Fibroblast of skin of abdomen (primary cell): Measurements from ENCODE around the gene EVC2.
A peak's percentile ranks its signal among the peaks of the same experiment; 100 is the strongest.
"Not testable (repeated sequence)": the region's sequence is repeated elsewhere in the genome, so short reads cannot be mapped to it uniquely, and the experiment has no call there.

Experiments used
- DNase-seq: peaks from one replicate; pipeline ENCODE4 v3.0.0-alpha.2; 2013

EVC2 gene

DNA sequence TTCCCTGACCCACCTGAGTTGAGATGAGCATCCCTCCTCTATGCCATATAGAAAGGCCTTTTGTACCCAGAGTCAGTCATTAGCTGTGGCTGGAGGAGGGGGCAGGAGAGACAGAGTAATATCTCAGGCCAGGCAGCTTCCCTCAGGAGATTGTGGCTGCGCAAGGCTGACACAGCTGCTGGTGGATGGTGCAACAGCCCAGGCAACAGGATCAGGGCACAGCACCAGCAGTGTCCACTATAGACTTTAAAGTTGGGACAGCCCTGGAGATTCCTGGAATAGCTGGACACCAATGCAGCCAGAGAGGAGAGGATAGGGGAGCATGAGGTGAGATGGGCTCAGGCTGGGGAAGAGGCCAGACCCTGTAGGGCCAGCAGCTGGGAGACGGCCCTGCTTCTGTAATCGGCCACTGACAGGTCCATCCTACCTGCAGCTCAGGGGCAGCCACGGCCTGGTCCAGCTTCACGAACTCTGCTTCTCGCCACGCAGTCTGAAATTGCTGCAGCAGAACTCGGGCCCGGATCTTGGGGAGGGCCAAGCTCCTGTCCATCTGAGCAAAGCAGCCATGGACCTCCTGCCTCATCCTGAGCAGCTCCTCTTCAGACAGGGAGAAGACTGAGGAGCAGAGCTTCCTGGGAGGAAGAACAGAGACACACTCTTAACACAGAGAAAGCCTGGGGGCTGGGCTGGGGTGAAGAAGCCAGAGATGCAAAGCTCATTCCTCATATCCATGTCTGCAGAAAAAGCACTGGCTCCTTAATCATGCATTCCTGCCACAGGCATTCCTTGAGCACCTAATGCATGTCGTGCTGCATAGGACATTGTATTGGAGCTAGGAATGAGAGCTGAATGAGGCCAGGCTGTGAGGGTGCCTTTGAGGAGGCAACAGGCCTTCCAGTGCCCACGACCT, 90.1 kb downstream of the EVC2 start:
- DNase-seq, result no peak

- no peak for DNase-seq
These were observed 91.9 kb downstream of the EVC2 start for GRCh38 chr4:5616331-5616950.

DNA sequence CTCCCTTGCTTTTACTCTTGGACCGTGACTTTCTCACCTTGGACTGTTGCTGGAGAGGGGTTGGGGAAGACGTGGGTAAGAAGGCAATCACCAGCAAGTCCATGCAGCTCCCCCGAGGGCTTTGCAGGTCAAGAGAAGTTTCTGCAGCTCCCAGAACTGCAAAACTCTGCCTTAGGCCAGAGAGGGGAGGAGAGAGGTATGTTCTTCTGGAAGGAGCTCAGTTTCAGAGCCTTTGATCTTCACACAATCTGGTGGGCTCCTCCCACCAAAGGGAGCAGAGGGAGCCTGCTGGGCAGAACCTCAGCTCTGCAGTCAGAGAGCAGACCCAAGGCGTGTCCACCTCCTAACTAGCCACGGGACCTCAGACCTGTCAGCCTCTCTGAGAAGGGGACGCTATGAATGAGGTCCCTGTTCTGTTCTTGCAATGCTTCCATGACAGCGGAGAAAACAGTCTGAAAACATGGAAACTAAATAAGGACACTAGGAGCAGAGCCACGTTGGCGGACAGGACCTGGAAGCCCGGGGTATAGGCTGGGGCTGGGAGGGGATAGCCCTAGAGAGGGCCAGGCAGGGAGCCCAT, 92.8 kb downstream of the EVC2 start:
- no peak for DNase-seq

GRCh38 chr4:5611750-5612149, 96.6 kb downstream of the EVC2 start:
- no peak for DNase-seq

- DNase-seq, result no peak
These were observed 98.9 kb downstream of the EVC2 start for GRCh38 chr4:5609306-5610007.

DNA sequence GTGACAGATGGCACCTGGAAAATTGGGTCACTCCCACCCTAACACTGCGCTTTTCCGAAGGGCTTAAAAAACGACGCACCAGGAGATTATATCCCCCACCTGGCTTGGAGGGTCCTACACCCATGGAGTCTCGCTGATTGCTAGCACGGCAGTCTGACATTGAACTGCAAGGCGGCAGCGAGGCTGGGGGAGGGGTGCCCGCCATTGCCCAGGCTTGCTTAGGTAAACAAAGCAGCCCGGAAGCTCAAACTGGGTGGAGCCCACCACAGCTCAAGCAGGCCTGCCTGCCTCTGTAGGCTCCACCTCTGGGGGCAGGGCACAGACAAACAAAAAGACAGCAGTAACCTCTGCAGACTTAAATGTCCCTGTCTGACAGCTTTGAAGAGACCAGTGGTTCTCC, 114.5 kb downstream of the EVC2 start:
- DNase-seq, result not testable (repeated sequence)

DNA sequence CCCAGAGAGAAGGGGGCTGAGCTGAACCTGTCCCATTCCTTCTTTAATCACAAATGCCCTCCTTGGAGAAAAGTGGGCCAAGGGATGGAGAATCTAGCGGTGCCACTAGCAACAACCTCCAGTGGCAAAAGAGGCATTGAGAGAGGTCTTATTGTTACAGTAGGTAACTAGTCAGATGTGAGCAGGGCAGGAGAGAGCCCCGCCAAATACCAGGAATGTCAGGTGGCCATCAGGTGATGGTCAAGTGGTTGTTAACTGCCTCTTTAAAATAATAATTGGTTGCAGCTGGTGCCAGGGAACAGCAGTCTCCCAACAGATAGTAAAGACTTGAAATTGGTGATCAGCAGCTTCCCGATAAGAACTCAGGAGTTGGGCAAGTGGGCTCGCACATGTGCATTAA, 116.1 kb downstream of the EVC2 start:
- no peak for DNase-seq

GRCh38 chr4:5589495-5589894, 118.9 kb downstream of the EVC2 start:
- DNase-seq, result no peak

- DNase-seq, result no peak
These were observed 120.3 kb downstream of the EVC2 start for GRCh38 chr4:5588046-5588445.

- no peak for DNase-seq
These were observed 132.4 kb downstream of the EVC2 start for GRCh38 chr4:5575941-5576340.

GRCh38 chr4:5574386-5574785, 134.0 kb downstream of the EVC2 start:
- no peak for DNase-seq

DNA sequence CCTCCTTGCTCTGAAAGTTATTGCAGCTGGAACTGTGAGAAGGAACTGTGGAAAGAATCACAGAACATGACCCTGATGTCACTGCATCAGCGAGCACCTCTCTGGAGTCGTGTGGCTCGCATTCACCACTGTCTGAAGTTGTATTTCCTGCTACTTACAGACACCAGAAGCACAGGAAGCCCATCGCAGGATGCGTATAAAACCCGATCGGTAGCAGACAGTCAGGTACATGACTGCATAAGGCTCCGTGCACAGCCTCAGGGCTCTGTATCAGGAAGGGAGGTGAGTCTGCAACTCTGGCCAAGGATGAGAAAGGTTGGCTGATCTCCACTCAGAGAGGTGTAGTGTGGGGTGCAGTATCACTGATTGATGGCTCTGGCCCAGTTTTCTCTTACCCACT, 134.4 kb downstream of the EVC2 start:
- DNase-seq, result no peak

DNA sequence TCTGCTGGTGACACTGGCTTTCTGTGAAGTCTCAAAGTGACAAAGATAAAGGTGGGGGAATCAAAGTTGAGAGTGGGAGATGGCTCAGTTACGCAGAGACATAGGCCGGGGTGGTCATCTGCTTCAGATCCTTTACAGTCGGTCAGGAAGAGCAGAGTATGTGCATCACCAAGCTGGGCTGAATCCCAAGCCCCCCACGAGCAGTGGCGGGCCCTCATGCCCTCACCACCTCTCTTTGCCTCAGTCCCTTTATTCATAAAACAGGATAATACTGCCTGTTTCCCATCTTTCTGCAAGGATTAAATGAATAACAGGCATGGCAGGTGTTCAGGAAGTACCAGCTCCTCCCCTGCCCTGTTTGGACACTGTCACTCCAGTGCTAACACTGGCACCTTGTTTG, 135.6 kb downstream of the EVC2 start:
- no peak for DNase-seq

- DNase-seq, result peak; percentile 10
These were observed 136.2 kb downstream of the EVC2 start for GRCh38 chr4:5572114-5572513.

DNA sequence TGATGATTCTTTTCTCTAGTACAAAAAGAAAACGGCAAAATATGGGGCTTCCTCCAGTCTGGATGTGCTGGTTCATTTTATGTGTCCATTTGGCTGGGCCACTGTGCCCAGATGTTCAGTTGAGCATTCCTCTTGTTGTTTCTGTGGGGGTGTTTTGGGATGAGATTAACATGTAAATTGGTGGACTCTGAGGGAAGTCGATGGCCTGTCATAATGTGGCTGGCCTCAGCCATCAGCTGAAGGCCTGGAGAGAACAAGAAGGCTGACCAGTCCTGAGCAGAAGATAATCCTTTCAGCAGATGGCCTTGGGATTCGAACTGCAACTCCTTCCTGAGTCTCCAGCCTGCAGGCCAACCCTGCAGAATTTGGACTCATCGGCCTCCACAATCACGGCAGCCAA, 136.7 kb downstream of the EVC2 start:
- no peak for DNase-seq

- no peak for DNase-seq
These were observed 138.9 kb downstream of the EVC2 start for GRCh38 chr4:5569451-5569850.

- DNase-seq, result no peak
These were observed 139.4 kb downstream of the EVC2 start for GRCh38 chr4:5568931-5569330.

DNA sequence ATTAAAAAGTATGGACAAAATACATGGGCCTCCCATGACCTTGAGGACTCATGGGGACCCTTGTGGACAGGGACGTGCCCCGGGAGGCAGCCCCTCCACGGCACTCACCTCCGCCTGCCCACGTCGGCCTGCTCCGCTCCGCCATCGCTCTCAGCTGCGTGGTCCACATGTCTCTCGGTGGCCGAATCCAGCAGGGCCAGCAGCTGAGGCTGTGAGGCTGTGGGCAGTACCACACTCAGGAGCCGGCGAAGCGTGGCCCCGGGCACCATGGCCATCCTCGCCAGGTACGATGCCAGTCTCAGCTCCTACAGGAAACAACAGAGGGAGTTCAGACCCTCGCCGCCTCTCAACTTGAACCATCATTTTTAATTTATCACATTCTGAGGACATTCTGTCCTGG, 140.0 kb downstream of the EVC2 start:
- DNase-seq, result no peak

DNA sequence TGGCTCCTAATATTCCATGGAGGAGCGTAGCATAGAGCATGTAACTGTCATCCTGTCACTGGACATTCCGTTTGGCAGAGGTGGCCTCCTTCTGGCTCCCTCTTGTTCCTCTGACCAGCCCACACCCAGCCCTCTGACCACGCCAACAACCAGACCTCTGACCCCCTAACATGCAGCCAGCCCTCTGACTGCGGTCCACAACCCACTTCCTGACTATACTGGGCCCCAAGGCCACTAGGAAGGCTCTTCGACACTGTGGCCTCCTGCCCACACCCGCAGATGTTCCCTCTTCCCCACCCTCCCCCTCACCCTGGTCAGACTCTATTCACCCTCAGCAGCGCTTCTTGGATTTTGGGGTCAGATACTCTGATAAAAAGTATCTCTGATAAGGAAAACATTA, 141.4 kb downstream of the EVC2 start:
- DNase-seq, result no peak

GRCh38 chr4:5566526-5566925, 141.8 kb downstream of the EVC2 start:
- DNase-seq, result no peak

DNA sequence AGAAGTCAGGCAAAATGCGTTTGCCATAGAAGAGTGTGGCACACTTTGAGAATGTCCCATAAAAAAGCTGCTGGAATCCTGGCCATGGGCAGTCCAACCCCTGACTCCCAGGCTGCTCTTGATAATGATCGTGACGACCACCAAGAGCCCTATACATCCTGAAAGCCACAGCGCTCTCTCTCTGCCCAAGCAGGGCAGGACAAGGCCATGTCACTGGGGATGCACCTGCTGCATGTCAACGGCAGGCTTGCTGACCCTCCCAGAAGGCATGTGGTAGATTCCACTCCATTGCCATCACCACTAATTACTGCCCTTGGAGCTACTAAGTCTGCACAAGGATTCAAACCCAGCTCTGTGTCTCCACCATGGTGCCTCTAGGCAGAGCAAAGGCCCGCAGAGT, 144.5 kb downstream of the EVC2 start:
- DNase-seq, result no peak

DNA sequence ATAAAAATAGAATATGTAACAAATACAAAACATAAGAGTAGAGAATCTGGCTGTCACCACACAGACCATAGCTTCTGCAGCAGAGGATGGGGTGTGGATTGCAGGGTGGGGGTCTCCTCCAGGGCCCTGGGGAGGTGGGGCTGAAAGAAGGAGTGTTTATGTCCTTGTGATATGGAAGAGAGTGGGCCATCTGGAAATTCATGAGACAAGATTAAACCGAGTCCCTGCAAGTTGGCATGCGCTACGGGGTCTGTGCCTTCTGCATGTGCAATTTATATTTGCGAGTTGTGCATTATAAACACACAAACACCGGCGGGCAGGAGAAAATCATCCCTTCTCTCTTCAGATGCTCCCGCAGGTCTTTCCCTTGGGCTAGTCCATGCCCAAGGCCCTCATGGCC, 145.9 kb downstream of the EVC2 start:
- no peak for DNase-seq

DNA sequence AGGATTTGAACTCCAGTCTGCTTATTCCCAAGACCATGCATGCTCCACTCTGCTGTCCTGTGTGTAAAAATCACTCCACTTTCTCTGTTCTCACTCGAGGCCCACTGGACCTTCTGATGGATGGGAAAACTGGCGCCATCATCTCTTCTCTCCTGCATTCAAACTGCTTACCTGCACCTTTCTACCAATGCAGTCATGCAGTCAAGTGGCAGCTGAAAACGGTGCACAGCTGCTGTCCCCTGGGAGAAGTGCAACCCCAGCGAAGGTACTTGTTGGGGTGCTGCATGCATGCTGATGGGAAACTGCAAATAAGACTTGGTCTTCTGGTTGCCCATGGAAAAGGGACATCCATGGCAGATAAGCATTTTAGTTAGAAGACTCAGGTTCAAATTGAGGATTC, 147.1 kb downstream of the EVC2 start:
- DNase-seq, result no peak
